DND-41 (cell line): ENCODE measurements around the gene TCF4.

Experiments
- EZH2 ChIP-seq: IDR thresholded peaks from 3 replicates; pipeline ENCODE4 v1.6.1; 2012; ENCODE audit warnings: borderline replicate concordance, low read depth, mild to moderate bottlenecking, moderate library complexity, low read length, inconsistent platforms; ENCODE audit not compliant: severe bottlenecking
- TF ChIP-seq, protein P1 (sequence below): IDR thresholded peaks from 2 replicates; pipeline ENCODE4 v1.5.1; 2012; ENCODE audit warnings: borderline replicate concordance, low read length, moderate library complexity, mild to moderate bottlenecking; ENCODE audit not compliant: poor library complexity, severe bottlenecking; ENCODE audit errors: extremely low read depth

DNA sequence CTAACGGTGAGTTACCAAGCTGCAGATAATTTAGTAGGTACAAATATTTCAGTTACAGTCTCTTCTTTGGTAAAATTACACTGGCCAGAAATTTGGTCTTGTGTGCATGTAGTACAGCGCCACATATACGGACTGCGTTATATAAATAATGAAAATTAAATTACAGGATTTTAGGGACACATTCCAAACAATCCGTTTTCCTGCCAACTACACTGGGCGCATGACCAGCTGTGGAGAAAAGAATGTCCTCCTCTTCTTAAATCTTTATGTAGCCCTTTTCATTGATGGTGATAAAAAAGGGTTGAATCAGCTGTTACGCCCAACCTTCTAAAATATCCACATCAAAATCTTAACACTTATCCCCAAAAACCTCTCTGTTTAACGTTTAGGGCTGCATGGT lies 37.5 kb downstream of the TCF4 start:
- TF ChIP-seq, protein P1, sequence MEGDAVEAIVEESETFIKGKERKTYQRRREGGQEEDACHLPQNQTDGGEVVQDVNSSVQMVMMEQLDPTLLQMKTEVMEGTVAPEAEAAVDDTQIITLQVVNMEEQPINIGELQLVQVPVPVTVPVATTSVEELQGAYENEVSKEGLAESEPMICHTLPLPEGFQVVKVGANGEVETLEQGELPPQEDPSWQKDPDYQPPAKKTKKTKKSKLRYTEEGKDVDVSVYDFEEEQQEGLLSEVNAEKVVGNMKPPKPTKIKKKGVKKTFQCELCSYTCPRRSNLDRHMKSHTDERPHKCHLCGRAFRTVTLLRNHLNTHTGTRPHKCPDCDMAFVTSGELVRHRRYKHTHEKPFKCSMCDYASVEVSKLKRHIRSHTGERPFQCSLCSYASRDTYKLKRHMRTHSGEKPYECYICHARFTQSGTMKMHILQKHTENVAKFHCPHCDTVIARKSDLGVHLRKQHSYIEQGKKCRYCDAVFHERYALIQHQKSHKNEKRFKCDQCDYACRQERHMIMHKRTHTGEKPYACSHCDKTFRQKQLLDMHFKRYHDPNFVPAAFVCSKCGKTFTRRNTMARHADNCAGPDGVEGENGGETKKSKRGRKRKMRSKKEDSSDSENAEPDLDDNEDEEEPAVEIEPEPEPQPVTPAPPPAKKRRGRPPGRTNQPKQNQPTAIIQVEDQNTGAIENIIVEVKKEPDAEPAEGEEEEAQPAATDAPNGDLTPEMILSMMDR = no peak
- no peak for TF ChIP-seq EZH2
